GM18520 (cell line): ENCODE measurements around the gene RPL9.
"Not testable (repeated sequence)": the region's sequence is repeated elsewhere in the genome, so short reads cannot be mapped to it uniquely, and the experiment has no call there.

Source experiments
- ATAC-seq: cut with Tn5 transposase; IDR thresholded peaks from one replicate; pipeline ENCODE4 v1.9.1; 2021; ENCODE audit not compliant: unreplicated experiment

The RPL9 gene

DNA sequence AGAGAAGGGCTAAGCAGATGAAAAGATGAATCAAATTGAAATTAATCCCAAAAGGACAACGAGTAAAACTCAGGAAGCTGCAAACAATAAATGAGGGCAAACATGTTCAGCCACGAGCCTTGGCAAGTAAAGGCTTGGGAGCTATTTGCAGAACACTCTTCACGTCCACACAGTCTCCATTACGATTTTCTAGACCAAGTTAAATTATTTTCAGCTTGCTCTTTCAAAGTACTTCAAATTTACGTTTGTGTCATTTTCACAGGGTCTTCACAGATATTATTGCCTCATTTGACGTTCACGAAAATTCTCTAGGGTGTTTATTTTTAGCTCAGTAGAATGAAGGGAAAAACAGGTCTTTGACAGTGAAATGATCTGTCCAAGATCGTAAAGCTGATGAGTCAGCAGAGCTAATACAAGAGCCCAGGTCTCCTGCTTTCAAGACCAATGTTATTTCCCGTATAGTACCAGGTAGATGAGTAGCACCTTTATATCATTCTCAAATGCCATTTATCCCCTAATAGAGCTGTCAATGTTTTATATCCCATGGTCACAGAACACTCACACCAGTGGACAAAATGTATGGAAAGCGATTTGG, 31.1 kb downstream of the RPL9 start:
- ATAC-seq, result no peak

DNA sequence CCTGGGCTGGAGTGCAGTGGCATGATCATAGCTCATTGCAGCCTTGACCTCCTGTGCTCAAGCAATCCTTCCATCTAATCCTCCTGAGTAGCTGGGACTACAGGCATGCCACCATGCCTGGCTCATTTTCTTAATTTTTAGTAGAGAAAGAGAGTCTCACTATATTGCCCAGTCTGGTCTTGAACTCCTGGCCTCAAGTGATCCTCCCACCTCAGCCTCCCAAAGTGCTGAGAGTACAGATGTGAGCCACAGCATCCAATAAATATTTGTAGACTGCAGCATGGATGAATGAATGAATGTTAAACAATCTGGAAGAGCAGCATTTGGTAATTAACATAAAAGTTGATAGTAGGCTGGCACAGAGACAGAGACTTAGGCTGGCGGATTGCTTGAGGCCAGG, 32.0 kb downstream of the RPL9 start:
- no peak for ATAC-seq

DNA sequence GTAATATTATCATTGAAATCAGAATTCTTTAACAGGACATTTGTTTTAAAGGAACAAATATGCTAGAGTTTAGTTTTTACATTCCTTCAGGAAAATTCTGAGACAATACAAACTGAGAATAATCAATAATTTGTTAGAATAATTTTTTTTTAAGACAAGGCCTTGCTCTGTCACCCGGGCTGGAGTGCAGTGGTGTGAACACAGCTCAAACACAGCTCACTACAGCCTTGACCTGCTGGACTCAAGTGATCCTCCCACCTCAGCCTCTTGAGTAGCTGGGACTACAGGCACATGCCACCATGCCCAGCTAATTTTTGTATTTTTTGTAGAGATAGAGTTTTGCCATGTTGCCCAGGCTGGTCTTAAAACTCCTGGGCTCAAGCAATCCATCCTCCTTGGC, 33.4 kb downstream of the RPL9 start:
- ATAC-seq, result not testable (repeated sequence)

DNA sequence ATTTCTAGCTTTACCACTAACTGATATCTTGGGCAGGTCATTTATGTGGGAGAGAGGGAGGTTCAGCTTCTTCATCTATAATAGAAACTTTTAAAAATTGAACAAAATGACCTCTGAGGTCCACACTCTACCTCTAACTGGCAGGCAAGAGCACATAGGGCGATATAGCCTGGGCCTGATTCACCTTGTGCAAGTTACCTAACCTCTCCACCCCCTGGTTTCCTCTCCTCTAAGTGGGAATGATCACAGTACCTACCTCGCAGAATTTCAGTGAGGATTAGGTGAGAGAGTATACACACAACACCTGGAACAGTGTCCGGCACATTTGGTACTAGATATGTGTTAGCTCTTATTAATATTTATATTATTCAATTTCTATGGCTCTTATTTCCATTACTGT, 36.5 kb downstream of the RPL9 start:
- ATAC-seq, result no peak

DNA sequence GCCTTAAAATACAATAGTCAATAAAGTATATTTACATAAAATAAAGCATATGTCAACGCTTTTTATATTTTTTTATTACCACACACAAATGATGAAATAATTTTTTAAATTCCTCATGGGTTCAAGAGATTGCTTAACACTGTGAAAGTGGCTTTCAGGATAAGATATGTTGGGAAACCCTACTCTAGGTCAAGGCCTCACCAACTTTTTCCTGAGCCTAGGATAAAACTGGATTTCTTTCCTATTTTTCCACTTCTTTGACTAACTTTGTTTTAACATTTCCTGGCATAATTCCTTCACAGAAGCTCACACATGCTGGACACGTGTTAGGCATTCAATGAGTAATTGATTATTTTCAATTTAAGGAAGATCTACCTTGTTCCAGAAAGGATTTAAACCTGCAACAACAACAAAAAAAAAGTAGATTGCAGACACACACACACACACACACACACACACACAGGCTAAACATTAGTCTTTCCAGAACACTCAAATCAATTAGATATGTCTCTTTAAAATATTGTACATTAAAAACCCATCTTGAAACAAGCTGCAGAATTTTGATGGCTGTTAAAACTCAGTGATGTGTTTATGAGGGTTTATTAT, 42.9 kb downstream of the RPL9 start:
- no peak for ATAC-seq

DNA sequence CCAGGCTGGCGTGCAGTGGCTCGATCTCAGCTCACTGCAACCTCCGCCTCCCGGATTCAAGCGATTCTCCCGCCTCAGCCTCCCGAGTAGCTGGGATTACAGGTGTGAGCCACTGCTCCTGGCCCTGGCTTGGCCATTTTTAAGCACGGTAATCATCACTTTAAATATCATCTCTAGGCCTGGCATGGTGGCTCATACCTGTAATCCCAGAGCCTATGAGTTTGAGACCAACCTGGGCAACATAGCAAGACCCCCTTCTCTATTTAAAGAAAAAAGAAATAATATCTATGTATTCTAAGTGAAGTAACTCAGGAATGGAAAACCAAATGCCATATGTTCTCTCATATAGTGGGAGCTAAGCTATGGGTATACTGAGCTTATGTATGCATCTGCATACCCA, 47.2 kb downstream of the RPL9 start:
- not testable (repeated sequence) for ATAC-seq

DNA sequence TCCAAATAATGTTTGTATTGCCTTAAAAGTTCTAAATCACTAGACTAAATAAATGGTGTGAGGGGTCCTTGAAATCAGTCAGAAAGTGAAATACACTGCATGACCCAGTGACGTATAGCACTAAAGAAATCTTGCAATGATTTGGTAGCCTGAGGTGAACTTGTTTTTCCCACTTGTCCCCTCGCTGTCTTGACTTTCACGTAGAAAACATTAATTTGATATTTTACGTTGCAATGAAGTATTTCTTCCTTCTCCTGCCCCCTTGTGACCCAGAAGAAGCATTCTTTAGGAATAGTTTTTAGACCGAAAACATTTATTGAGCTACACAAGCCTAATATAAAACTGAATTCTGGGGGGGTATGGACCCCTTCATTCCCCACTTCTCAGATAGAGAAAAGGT, 48.3 kb downstream of the RPL9 start:
- ATAC-seq, result no peak

DNA sequence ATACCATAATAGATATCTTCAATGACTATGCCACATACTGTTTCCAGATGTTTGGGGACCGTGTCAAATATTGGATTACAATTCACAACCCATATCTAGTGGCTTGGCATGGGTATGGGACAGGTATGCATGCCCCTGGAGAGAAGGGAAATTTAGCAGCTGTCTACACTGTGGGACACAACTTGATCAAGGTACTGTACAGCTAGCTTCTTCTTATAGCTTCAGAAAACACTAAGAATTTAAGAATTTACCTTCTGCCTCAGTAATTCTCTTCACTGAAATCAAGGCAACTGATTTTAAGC, 51.2 kb downstream of the RPL9 start:
- ATAC-seq, result no peak

DNA sequence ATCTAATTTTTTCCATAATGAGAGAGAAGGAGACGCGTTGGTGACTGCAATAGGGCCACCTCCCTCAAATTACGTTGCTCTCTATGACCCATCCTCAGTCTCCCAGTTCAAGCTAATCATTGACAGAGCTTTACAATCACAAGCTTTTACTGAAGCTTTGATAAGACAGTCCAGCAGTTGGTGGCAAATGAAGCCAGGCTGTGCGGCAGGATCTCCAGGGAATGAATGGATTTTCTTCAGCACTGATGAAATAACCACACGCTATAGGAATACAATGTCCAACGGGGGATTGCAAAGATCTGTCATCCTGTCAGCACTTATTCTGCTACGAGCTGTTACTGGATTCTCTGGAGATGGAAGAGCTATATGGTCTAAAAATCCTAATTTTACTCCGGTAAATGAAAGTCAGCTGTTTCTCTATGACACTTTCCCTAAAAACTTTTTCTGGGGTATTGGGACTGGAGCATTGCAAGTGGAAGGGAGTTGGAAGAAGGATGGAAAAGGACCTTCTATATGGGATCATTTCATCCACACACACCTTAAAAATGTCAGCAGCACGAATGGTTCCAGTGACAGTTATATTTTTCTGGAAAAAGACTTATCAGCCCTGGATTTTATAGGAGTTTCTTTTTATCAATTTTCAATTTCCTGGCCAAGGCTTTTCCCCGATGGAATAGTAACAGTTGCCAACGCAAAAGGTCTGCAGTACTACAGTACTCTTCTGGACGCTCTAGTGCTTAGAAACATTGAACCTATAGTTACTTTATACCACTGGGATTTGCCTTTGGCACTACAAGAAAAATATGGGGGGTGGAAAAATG, 51.7 kb downstream of the RPL9 start, which contains the start of gene KLB:
TSS of gene KLB (plus strand) at position 168 of the 821 bp plus-strand sequence. CDS start at position 188, 20 bp downstream.
- no peak for ATAC-seq
